NCI-H2227 (cell line): ENCODE results near the gene TWIST2.

Experiments used
- DNase-seq: peaks from one replicate; lab custom pipeline; 2025; ENCODE audit not compliant: unreplicated experiment; lab: John Stamatoyannopoulos, UW

Gene TWIST2

DNA sequence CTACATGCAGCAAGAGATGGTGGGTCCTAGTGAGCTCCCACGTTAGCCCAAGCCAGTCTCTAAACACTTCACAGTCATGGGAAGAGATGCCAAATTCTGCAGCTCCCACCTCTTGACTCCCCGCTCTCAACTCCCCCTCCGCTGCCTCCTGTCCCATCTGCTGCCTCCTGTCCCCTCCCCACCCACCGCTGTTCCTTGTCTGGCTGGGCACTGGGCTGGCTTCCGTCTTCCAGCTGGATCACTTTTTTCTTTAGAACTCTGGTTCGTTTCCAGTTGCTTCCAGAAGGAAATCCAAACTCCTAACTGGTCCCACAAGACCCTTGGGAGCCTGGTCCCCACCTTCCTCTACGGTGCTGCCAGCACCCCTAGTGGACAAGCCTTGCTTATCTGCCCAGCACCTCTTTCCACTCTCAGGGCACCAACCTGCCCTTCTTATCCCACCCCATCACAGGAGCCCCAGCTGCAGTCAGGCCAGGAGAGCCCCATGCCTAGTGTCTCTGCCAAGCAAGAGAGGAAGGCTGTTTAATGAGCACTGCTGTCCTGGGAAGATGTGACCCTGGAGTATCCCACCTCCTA is 12.1 kb upstream of the TWIST2 start:
- DNase-seq: no peak

DNA sequence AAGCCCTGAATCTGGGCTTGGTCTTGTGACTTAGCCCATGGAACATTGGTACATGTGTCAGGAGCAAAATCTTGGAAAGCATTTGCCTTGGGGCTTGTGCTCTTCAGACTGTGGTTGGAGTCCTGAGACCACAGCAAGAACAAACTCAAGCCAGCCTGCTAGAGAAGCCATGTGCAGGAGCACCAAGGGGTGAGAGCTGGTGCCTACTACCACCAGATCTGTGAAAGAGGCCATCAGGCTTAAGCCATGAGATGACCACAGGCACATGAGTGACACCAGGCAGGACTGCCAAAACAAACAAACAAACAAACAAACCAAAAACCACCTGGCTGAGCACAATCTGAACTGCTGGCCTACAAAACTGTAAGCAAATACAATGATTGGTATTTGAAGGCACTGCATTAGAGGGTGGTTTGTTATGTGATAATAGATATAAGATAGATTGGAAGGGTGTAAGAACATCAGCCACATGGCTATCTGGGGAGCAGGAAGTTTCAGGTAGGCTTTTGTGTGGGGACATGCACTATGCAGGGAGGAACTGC is 9.0 kb upstream of the TWIST2 start:
- DNase-seq: no peak

DNA sequence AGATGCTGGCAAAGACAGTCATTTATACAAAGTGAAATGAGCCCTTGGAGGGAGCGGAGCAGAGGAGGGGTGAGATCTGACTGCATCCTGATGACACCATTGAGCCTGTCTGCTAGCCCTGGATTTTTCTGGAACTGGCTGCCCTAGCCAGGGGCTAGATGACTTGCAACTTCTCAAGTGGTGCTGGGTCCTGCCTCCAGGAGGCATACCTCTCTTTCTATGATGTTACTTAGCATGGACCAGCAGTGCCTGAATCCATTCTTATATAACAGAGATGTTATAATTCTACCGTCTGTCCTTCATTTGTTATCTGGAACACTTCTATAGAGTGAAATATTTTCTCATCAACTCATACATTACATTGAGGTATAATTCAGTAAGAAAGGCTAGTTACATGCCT is 8.5 kb upstream of the TWIST2 start:
- no peak for DNase-seq

DNA sequence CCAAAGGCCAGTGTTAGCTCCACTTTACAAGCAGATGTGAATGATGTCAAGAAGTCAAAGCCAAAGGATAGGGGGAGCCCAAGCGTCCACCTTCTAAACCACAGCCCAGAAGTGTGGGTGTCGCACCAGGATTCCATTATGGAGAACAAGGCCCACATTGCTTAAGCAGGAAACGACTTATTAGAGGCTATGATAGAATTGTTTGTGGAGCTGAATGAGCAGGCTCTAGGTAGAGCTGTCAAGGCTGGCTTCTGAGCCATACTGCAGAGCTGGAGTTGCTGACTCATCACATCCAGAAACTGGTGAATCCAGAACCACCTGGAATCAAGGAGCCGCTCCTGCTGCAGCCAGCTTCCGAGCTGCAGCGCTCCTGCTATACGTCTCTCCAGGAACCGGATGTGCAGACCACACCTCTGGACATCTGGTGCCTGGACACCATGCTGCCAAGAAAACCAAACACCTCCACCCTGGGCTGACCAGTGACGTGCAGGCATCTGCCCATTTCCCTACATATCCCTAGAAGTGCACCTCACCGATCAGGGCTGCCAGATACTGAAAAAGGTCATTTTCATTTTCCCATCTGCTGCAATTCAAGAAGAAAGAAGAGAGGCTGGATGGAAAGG is 6.2 kb upstream of the TWIST2 start:
- no peak for DNase-seq

DNA sequence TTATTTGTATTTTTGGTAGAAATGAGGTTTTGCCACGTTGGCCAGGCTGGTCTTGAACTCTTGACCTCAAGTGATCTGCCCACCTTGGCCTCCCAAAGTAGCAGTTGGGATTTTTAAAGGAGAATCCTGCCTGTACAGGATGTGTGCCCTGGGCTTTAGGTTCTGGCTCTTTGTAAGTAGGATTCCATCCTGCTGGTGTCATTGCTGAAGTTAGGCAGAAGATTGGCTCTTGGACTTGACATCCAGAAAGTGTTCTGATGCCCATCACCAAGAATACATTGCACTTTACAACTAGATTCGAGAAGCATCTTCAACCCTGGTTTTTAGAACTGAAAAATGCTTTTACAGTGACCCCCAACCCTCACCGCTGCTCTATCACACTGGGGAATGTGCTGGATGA is 4.4 kb upstream of the TWIST2 start:
- DNase-seq: no peak

DNA sequence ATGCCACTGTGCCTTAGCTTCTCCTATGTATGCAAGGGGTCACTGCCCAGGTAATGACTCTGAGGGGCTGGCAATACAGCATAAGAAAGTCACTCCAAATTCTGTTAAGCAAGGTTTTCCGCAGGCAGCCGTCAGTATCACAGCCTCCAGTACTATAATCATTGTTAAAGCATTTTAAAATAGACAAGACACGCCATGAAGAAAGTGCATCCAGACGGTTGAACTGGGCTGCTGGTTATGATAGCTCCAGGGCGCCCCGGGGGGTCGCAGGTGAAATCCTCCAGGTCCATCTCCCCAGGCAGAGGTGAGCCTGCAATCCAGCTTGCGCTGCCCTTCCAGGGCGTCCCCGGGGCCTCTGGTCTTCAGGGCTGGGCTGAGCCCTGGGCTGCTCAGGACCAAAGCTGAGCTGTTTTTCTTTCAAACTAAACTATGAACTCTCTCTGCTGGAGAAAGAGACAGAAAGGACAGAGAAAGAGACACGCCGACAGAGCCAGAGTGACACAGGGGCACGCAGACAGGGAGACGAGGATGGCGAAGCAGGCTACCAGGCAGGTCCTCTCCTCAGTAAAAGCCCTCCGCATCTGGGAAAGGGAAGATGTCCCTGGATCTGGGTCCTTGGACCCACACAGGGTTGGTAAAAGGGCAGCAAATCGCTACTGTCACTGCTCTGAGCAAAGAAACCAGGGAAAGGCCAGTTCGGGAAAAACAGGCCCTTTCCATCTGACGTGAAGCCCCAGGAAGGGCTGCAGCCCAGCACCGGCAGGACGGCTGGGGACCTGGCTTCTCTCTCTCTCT is 2.1 kb upstream of the TWIST2 start:
- DNase-seq: no peak

DNA sequence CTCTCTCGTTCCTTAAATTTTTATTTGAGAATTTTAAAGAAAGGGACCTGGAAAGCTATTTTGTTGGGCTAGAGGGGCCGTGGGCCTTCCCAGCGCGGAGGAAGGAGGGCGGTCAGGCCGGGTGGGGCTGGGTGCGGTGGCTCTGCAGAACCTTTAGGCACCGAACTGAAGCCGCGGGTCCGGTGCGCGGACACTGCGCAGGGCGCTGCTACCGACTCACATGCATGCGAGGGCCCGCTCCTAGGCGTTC is 1.6 kb upstream of the TWIST2 start:
- DNase-seq: no peak

DNA sequence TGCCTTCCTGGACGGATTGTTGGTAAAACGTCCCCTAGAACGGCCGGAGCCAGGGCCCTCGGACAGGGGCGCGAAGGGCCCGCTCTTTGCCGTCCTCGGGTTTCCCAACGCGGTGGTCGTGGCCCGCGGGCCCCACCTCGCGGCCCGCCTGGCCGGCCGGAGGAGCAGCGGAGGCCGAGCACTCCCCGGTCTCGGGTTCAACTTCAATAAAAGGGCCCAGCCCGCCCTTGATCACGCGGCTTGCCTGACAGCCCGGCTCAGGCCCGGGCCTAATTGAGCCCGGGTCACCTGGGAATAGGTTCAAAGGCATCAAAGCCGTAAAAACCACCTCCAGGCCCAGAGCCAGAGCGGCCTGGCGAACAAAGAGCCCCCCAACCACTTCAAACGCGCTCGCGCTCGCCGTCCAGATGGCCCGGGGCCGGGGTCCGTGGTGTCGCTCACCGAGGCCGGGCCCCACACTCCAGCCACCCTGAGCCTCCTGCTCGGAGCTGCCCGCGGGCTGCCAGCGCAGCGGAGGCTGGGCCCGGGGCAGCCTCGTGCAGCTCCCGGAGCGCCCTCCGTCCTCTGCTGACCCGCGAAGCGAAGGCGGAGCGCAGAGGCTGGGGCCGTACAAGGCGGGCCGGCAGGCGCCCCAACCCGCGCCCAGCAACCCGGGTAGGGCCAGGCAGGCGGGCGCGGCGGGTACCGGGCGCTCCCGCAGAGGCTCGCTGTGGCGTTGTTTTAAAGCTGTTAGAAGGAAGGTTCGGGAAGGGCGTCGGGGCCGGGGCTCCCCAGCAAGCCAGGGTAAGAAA is 1.1 kb upstream of the TWIST2 start:
- no peak for DNase-seq

DNA sequence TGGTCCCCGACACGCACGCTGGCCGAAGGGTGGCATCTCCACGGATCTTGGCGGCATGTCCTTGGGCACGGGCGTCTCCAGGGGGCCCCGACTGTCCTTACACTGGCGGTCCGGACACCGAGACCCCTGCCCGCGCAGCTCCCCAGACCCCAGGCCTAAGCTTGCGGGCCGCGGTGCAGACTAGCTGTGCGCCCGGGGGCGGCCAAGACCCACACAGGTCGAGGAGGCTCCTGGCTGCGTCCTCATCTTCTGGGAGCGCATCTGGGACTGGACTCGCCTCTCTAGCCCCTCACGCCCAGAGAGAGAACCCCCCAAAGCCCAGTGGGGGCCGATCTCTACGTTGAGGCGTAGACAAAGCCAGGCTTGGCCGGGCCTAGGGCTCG is 475 bp upstream of the TWIST2 start:
- DNase-seq: no peak

DNA sequence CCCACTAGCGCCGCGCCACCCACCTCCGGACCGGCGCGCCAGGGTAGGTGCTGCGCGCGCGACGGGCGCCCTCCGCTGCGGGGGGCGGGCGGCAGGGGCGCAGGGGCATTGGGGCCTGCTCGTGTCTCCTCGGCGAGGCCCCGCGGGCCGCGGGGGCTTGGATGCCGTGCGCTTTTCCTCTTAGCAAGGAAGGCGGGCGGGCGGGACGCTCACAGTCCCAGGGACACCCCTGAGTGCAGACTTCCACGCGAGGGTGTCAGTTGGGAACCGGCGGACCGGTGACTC is 748 bp downstream of the TWIST2 start:
- DNase-seq: no peak

DNA sequence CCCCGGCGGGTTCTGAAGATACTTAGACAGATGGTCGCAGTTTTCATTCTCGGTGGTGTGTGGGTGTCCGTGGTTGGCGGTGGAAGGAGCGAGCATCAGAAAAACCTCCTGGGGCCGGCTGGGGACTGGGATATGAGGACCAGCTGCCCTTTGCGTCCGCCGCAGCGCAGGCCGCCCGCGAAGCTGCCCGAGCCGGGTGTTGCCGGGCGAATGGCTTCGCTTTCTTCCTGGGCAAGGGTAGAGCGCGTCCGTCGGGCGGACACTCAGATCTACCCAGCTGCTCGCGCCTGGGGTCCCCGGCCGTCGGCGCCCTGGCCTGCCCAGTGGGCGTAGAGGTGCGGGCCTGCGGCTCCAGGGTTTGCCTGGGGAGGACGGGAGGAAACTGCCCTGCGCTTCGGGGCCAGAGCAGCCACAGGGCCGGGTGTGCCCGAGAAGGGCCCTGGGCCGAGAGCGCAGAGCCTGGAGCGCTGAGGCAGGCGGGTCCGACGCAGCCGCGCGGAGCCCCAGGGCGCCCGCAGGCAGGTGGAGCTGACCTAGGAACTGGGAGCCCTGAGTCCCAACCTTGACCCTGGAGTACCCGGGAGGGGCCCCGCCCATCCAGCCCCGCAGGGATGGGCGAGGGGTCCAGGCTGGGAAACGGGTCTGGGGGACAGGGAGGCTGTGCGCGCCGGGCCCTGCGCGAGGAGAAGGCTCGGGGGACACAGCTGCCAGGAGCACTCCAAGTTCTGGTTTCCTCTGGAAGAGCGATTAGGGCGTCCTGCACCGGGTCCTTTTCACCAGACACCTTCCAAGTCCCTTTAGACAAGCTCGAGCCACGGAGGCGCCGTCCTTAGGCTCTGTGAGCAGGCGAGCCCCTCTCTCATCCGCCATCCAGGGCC is 1.3 kb downstream of the TWIST2 start:
- no peak for DNase-seq

DNA sequence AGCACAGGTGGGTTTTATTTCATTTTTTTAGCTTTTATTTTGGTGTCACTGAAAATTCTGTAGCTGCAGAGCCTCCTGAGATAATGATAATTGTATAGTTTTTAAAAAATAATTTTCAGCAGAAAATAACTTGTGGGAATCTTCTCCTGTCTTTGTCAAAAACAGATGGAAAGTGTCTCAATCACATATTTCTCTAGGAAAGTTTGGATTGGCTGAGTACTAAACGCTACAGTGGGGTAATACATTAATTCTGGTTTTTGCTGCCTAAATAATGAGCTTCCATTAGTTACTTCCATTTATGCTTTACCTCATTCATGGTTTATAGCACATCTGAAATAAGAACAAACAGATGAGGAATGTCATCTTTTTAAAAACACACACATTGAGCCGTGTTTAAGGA is 2.2 kb downstream of the TWIST2 start:
- DNase-seq: no peak

DNA sequence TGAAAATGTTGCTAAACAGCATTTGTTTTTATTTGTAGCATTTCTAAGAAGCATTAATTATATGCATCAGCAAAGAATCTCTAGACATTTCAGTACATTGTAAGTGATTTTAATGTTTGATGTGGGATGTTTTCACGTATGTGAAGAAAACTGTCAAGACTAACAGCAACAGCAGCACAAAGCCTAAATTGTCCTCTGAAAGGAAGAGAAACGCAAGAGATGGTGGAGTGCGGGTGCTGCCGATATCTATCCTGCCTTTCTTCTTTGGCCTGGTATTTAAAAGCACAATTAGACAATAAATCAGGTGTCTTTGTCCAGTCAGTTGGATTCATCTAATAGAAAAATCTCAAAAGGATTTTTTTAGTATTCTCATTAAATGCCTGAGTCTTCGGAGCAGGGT is 3.1 kb downstream of the TWIST2 start:
- no peak for DNase-seq

DNA sequence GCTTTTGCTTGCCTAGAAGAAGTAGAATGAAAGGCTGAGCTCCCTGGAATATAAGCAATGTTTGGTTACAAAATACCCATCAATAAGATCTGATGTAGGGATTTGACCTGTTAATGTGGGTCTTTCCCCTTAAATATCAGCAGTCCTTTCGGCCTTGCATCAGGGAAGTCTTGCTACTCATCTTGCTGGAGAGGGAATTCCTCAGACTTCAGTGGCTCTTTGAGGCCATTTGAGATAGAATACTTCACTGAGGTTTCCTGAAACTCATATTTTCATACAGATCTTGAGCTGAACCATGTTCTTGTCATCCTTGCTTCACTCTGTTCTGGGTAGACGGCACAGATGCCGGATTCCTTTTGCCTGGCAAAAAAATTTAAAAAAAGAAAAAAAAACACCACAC is 3.9 kb downstream of the TWIST2 start:
- no peak for DNase-seq

DNA sequence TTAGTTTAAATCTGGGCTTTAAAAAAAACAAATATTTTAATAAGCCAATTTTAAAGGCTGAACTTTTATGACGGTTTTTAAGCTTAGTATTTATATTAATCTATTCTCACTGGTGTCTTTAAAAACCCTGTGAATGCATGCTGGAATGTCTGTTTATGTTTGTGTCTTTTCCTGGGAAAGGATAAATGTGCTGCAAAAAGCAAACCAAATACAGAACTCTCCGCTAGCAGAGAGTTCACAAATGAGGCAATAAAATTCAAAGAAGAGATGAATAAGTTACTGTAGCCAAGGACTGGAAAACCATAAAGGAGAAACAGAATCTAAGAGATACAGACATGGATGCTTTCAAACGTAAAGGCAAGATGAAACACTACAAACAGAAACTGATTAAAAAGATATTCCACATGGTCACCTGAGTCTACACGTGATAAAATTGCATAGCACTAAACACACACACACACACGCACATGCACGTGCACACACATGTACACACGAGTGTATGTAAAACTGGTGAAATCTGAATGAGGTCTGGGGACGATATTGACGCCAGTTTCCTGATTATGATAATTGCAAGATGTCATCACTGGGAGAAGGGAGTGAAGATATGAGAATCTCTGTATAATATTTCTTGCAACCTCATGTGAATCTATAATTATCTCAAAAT is 4.5 kb downstream of the TWIST2 start:
- no peak for DNase-seq

DNA sequence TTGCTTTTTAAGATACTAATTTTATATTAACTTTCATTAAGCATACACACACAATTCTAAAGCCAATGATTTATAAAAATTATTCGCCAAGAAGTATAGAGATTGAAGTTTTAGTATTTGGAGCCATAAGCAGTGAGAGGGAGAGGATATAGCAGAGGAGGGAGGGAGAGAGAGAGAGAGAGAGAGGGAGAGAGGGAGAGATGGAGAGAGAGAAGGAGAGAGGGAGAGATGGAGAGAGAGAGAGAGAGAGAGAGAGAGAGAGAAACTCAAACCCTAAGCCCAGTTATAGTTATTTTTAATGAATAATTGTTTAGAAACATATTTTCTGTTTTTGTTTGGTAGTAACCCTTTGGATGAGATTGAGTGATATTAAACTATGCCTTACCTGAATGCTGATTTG is 5.3 kb downstream of the TWIST2 start:
- DNase-seq: no peak

DNA sequence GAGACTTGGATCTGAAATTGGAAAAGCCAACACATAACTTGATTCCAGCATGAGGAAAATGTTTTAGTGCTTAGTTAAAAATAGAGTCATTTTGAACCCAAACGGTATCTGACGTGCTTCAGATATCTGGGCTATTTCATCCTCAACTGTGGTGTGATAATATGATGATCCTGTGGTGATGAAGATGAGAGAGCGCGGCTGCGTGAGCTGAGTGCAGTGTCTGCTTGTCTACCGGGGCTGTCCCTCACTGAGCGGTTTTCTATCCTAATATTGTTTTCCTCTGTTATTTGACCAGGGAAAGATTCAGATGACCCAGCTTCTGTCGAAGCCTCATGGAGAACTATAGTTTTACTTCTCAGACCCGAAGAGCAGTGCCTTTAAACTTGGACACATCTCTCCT is 5.8 kb downstream of the TWIST2 start:
- no peak for DNase-seq

DNA sequence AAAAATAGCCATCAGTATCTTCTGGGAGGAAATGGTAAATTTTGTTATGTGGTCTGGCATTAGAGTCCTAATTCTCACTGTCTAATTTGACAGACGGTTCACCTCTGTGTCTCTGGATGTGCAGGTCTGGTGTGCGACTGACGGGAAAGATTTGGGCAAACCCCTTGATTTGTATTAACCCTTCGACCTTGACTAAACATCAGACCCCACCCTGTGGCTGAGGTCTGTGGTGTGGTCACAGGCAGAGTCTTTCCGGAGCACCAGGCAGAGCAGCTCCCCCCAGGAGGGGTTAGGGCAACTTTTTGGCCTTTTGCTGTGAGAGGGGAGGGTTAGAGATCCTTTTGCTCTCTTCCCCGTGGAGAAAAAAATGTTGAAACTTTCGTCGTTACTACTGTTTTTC is 6.4 kb downstream of the TWIST2 start:
- DNase-seq: no peak

DNA sequence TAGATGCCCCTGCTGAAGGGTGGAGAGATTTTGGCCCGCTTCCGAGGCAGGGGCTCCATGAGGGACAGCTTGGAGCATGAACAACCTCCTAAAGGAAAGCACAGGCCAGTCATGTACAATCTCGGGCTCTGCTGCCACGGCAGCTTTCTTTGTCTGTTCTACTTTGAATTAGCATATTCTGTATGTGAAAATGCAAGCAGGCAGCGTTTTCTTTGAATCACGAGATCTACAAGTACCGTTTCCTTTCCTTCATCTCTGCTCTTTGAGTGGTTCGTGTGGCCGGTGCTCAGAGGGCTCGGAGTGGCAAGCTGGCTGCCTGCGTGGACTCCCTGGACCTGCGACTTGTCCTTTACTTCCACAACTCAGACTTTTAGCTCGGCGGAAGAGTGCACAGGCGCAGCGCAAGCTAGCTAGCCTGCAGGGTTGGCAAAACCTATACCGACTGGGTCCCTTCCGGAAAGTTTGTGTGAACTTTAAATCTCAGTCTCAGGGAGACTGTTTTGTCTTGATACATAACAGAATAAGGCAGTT is 6.9 kb downstream of the TWIST2 start:
- DNase-seq: no peak

DNA sequence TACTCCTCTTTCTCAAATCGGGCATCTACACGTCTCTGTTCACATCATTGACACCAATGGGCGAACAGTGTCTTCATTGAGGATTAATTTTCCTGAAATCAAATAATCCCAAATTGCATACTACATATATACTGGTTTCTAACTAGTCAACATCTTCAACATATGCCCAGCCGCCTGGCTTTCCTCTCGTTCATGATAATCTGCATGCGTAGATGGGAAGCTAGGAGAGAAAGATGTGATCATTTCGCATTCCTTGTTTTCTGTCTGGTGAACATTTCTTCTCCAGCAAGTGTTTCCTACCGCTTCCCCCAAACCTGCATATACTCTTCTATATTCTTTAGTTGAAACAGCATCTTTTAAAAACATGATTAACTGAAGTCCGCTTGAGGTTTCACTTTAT is 7.4 kb downstream of the TWIST2 start:
- no peak for DNase-seq
